ENCODE results near the gene TRPV4.

The TRPV4 gene

GRCh38 chr12:109827566-109828550 lies 5.3 kb downstream of the TRPV4 start:
- no peak for FAIRE-seq

- FAIRE-seq: no peak
Measured at GRCh38 chr12:109827080-109827479, 6.1 kb downstream of the TRPV4 start.

GRCh38 chr12:109824731-109825130 lies 8.5 kb downstream of the TRPV4 start:
- no peak for FAIRE-seq

GRCh38 chr12:109822951-109823411 lies 10.2 kb downstream of the TRPV4 start:
- no peak for FAIRE-seq

- no peak for FAIRE-seq
Measured at GRCh38 chr12:109822416-109822815, 10.8 kb downstream of the TRPV4 start.

GRCh38 chr12:109821968-109822367 lies 11.2 kb downstream of the TRPV4 start:
- FAIRE-seq: no peak

- no peak for FAIRE-seq
Measured at GRCh38 chr12:109820816-109821381, 12.3 kb downstream of the TRPV4 start.

- FAIRE-seq: no peak
Measured at GRCh38 chr12:109818905-109819500, 14.2 kb downstream of the TRPV4 start.

- FAIRE-seq: no peak
Measured at GRCh38 chr12:109818253-109818652, 14.9 kb downstream of the TRPV4 start.

GRCh38 chr12:109817627-109818231 lies 15.5 kb downstream of the TRPV4 start:
- no peak for FAIRE-seq

- FAIRE-seq: no peak
Measured at GRCh38 chr12:109816870-109817269, 16.3 kb downstream of the TRPV4 start.

- no peak for FAIRE-seq
Measured at GRCh38 chr12:109815757-109816617, 17.2 kb downstream of the TRPV4 start.

- no peak for FAIRE-seq
Measured at GRCh38 chr12:109815225-109815624, 18.0 kb downstream of the TRPV4 start.

GRCh38 chr12:109814600-109815150 lies 18.5 kb downstream of the TRPV4 start:
- FAIRE-seq: no peak

- FAIRE-seq: no peak
Measured at GRCh38 chr12:109813810-109814416, 19.3 kb downstream of the TRPV4 start.

GRCh38 chr12:109811624-109811995 lies 21.6 kb downstream of the TRPV4 start:
- FAIRE-seq: no peak

- no peak for FAIRE-seq
Measured at GRCh38 chr12:109810954-109811623, 22.1 kb downstream of the TRPV4 start.

- no peak for FAIRE-seq
Measured at GRCh38 chr12:109808876-109809646, 24.1 kb downstream of the TRPV4 start.

GRCh38 chr12:109807954-109808643 lies 25.1 kb downstream of the TRPV4 start:
- FAIRE-seq: no peak
